ENCODE measurements around the gene USP33. TPM values are rescaled to one million over a fixed set of nuclear protein-coding genes. Genes with fewer than 3 reads are reported as not detected.
"Not testable (repeated sequence)": the region's sequence is repeated elsewhere in the genome, so short reads cannot be mapped to it uniquely, and the experiment has no call there.

USP33 gene
- 48.7 and 49.7 TPM in 2 replicates for total RNA-seq (2014; rRNA removed; shearing (Covaris generic))
- polyA plus RNA-seq (2015; cell fraction: cytosol; rRNA removed): 42.3 and 51.2 TPM in 2 replicates
- polyA plus RNA-seq (2015; cell fraction: nucleus; rRNA removed): 103 and 110 TPM in 2 replicates

DNA sequence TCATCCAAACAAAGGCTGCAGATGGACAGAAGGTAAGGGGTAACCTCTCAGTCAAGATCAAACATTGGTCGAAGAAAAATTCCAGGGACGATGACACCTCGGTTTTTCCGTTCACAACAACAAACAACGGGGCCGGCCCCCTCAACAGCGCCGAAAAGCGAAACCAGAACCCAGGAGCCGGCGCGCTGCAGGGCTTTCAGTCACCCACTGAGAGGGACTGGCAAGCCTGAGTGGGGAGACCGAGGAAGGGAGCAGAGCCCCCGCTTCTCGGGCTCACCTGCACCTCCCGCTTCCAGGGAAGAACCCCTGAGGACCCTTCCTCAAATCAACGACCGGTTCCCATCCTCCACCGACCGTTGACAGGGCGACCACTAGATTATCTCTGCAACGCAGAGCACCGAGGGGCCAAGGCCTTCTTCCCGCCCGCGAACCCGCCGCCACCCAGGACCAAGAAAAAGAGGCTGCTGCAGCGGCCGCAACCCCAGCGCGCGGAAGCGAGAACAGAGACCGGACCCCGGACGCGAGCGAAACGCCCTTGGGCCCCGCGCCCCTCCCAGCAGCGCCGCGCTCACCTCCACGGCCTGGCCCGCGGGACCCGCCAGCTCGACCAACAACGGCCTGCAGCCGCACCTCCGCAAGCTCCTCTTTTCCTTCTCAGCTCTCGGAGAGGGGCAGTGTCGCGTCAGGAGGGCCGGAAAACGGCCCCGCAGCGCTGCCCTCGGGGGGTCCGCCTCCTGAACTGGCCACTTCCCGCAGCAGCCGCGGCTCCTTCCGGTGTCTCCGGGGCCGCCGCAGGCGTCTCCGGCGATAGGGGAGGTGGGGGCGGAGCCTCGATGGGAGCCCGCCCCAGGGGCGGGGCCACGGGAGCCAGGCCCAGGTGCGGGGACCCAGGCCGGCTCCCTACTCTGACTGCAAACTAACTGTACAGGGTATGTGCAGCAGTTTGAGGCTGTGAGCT lies at the start of gene USP33:
TSS of gene USP33 (minus strand) at position 782 of the 958 bp plus-strand sequence. CDS start 18,155 bp downstream, outside the sequence.
- DNase-seq (ENCODE audit: low read depth): peak; percentile 80

DNA sequence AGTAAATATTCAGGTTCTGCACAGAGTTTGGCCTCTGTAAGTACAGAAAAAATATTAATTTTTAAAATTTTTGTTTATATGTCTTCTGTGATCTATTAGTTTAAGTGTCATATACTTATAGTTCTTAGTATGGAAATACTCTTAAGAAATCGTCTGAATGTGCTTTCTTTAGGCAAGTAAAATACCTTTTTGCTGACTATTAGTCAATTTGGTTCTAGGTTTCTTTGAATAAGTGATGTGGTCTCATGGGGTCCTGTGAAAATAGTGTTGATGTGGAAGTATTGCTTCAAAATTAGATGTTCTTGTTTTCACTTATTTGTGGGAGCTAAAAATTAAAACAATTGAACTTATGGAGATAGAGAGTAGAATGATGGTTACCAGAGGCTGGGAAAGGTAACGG lies 43.7 kb upstream of the USP33 start:
- DNase-seq (ENCODE audit: low read depth): no peak

GRCh38 chr1:77802026-77802425 lies 42.4 kb upstream of the USP33 start:
- no peak for DNase-seq (ENCODE audit: low read depth)

- no peak for DNase-seq (ENCODE audit: low read depth)
Observed at GRCh38 chr1:77797991-77798390, 38.3 kb upstream of the USP33 start.

GRCh38 chr1:77796695-77797405 lies 37.2 kb upstream of the USP33 start:
- peak; percentile 26 for DNase-seq (ENCODE audit: low read depth)

DNA sequence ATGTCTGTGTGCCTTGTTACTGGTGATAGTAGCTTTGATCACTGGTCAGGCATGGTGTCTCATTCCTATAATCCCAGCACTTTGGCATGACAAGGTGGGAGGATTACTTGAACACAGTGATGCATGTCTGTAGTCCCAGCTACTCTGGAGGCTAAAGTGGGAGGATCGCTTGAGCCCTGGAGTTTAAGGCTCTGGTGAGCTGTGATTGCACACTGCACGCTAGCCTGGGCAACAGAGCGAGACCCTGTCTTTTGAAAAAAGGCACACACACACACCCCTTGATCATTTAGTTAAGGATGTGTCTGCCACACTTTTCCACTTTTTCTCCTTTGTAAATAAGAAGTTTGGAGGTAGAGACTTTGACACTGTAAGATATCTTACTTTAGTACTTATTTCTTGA lies 34.9 kb upstream of the USP33 start:
- DNase-seq (ENCODE audit: low read depth): no peak

GRCh38 chr1:77786093-77786741 lies 26.6 kb upstream of the USP33 start:
- not testable (repeated sequence) for DNase-seq (ENCODE audit: low read depth)

DNA sequence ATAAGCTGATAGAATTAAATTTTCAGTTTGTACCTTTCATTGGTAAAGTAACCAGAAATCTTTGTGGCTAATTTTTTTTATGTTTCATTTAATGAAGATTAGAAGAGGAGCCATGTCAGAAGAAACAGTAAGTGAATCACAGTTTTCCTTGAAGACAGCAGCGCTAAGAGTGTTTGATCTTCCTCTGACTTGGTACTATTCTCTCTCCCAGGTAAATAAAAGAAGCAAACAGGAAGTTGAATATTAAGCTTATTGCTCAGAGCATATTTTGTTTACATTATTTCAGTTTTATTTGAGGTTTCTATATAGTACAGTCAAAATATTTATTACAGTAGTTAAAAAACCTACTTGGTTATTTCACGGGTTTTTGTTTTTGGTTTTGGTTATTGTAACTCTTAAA lies 23.5 kb upstream of the USP33 start:
- DNase-seq (ENCODE audit: low read depth): no peak

- no peak for DNase-seq (ENCODE audit: low read depth)
Observed at GRCh38 chr1:77781683-77782082, 22.0 kb upstream of the USP33 start.

GRCh38 chr1:77779529-77780281 lies 20.1 kb upstream of the USP33 start, which contains the start of gene MIGA1:
Gene MIGA1, plus strand, starts transcription at chr1:77779649. Its CDS starts 3,604 bp downstream, at chr1:77783253.
- DNase-seq (ENCODE audit: low read depth): peak; percentile 86

DNA sequence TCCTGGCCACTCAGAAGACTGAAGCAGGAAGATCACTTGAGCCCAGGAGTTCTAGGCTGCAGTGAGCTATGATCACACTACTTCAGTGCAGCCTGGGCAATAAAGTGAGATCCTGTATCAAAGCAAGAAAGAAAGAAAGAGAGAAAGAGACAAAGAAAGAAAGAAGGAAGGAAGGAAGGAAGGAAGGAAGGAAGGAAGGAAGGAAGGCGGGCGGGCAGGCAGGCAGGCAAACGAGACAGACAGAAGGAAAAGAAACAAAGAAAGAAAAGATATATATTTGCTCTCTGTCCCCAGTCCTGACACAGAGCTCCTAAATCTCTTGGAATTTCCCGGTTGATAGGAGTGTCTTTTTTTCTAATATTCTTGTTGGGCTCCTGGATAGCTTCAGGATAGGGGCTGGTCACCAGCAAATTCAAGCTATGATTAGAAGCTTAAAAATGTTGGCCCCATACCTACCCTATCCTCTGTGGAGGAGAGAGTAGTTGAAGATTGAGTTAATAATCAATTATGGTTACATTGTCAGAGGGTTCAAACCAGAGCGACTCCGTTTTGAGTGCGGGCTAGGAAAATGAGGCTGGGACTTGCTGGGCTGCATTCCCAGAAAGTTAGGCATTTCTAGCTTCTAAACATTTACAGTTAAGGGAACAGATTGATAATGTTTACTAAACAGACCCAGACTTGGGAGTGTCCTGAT lies 16.5 kb upstream of the USP33 start:
- no peak for DNase-seq (ENCODE audit: low read depth)

DNA sequence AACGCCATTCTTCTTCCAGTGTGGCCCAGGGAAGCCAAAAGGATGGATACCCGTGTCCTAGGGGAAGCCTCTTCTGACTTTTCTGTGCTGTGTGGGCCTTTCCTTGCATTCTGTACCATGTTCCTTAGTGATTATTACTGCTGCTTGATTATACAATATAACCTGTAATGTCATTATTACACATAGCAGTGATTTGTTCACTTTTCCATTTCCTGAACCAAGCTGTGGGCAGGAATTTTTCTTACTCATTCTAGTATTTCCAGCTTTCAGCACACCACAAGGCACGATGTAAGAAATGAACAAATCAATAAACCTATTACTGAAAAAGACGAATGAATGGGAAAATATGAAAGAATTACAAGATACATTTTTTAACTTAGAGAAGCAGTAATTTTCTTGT lies 8.4 kb upstream of the USP33 start:
- peak; percentile 2 for DNase-seq (ENCODE audit: low read depth)

GRCh38 chr1:77762072-77762476 lies 2.4 kb upstream of the USP33 start:
- peak; percentile 79 for DNase-seq (ENCODE audit: low read depth)

GRCh38 chr1:77757603-77758002 lies 2.0 kb downstream of the USP33 start:
- no peak for DNase-seq (ENCODE audit: low read depth)

DNA sequence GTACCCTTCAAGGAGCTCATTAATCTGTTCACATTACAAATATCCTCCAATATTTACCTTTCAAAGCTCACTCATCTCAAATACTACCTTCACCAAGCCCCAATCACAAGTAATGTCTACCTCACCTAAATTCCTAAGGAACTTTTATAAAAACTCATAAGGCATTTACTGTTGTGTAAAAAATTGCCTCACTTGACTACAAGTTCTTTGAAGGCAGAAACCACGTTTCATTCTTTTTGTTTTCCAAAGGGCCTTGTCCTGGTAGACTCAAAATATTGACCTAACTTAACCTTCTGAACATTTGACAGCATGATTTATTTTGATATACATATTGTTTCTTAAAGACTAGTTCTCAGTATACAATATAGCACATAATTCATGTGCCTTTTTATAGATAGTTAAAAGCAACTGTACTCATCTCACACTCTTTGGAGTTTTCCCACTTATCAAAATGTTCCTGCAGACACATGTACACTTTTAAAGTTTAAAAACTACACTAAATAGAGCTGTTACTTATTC lies 2.5 kb downstream of the USP33 start:
- DNase-seq (ENCODE audit: low read depth): no peak

DNA sequence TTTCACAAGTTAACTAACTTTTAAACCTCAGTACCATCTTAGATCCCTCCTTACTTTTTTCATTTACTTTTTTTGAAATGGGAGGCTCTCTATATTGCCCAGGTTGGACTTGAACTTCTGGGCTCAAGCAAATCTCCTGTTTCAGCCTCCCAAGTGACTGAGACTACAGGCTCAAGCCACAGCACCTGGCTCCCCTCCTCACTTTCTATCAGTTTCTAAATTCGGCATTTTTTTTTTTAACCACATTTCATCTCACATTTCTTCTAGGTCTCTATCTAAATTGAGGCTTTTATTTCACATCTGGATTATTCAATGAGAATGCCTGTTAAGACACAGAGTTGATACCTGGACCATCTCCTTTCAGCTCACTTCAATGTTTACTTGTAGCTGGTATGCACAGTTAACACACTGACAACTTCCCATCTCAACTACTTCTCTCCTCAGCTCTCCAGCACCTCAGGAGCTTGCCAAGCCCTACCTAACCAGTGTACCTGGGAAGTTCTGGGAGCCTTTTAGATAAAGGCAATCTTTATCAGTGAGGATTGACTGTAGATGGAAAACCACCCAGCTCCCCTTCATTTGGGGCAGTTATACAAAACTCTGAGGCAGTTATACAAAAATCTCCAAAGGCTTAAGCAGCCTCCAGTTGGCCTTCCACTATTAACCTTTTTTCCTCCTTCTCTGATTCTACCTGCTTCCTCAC lies 3.4 kb downstream of the USP33 start:
- no peak for DNase-seq (ENCODE audit: low read depth)

DNA sequence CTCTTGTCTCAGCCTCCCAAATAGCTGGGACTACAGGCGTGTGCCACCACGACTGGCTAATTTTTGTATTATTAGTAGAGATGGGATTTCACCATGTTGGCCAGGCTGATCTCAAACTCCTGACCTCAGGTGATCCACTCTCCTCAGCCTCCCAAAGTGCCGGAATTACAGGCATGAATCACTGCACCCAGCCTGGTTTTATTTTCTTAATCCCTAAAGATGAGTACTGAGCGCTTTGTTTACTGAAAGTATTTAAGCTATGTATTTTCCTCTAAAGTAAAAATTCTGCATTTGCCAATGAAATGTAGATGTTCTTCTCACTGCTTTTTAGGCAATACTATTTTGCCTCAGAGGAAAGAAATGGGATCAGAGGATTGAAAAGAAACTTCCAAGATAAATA lies 10.2 kb downstream of the USP33 start:
- DNase-seq (ENCODE audit: low read depth): not testable (repeated sequence)

DNA sequence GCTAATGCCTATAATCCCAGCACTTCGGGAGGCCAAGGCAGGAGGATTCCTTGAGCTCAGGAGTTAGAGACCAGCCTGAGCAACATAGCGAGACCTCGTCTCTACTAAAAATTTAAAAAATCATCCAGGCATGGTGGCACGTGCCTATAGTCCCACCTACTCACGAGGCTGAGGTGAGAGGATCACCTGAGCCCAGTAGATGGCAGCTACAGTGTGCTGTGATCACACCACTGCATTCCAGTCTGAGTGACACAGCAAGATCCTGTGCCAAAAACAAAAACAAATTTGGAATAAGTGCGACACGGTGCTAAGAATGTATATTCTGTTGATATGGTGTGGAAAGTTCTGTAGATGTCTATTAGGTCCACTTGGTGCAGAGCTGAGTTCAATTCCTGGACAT lies 15.1 kb downstream of the USP33 start:
- DNase-seq (ENCODE audit: low read depth): no peak

GRCh38 chr1:77742011-77742555 lies 17.6 kb downstream of the USP33 start:
- no peak for DNase-seq (ENCODE audit: low read depth)
